ENCODE data around the gene NFIC.

NFIC gene

DNA sequence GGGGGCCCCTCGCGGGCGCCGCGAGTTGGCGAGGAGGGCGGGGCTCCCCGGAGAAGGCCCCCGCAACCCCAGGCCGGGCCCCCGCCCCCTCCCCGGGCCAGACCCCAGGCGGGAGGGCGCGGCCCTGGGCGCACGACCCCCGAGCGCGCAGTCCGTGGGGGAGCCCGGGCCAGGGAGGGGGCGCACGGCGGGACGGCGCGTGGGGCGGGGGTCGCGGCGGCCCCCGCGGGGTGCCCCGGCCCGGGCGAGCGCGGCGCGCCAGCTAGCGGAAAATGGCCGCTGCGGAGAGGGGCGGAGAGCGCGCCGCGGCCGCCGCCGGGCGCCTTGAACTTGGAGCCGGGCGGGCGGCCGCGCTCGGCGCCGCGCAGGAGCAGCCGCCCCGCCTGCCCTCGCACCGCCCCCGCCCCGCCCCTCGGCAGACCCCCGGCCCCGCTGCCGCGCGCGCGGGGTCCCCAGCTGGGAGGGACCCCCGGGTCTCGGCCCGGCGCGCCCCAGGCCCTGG, 6.4 kb upstream of the NFIC start:
- DNase-seq = no peak

DNA sequence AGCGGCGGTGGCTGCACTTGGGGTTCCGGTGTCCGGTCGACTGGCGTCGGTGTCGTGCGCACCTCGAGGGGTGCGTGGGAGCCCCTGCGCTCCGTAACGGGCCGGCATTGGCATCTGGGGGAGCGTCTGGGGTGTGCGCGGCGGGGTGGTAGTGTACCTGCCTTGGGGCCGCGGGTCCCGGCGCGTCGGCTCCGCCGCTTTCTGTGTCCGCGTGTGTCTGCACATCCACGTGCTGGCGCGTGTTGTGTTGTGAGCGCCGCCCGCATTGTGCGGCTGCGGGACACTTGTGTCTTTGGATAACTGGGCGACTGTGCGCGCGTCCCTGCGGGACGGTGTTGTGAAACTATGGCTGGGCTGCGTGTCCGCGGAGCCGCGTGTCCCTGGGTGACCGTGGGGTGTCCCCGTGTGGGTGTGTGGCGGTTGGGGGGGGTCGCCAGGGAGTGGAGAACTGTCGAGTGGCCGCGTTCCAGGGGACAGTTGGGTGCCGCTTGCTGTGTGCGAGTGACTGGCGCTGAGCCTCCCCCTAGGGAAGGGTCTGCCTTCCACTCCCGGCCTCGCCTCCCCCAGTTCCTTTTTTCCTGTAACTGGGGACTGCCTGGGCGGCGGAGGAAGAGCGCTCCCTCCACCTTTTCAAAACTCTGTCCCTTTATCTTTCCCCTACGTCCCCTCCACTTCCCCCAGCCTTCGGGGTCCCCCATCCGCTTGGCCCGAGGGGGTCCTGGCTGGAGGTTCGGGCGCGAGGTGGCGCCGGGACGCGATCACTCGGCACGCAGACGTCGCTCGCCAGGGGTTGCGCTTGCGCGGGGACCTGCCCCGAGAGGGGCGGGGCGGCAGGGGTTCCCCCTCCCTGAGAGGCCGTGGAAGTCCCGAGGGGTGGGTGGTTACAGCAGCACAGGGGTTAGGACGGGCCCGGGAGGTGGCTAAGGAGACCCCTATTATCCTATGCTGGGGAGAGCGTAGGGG, 5.7 kb upstream of the NFIC start:
- DNase-seq = no peak

DNA sequence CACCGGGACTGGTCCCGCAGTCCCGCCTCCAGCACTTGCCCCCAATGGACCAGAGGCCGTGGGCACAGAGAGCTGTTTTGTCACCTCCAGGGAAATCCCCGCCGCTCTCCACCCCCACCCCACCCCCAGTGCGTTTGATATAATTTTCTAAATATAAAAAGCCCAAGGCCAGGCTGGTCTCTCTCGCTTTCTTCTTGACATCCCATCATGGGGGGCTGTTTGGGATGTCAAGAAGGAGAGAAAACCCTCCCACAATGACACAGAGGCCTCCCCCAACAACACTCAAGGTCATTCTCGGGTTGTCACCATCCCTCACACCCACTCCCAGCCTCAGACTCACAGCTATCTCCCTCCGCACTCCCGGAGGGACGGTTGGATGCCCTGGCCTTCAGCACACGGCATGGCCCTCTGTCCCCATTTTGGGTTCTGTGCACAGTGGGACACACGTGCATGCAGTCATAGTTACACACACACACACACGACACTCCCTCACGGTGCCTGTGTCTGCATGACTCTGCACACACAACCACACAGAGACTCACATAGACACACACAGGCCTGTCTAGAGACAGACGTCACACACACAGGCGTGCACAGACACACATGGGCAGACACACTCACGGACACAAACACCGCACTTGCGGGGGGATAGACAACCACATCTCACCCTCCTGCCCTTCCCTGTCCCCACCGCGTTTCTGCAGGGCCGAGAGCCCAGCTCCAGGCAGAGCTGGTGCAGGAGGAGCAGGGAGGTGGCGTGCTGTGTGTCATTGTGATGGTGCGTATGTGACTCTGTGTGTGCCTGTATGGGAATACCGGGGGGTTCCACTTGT, 4.8 kb upstream of the NFIC start:
- no peak for DNase-seq

DNA sequence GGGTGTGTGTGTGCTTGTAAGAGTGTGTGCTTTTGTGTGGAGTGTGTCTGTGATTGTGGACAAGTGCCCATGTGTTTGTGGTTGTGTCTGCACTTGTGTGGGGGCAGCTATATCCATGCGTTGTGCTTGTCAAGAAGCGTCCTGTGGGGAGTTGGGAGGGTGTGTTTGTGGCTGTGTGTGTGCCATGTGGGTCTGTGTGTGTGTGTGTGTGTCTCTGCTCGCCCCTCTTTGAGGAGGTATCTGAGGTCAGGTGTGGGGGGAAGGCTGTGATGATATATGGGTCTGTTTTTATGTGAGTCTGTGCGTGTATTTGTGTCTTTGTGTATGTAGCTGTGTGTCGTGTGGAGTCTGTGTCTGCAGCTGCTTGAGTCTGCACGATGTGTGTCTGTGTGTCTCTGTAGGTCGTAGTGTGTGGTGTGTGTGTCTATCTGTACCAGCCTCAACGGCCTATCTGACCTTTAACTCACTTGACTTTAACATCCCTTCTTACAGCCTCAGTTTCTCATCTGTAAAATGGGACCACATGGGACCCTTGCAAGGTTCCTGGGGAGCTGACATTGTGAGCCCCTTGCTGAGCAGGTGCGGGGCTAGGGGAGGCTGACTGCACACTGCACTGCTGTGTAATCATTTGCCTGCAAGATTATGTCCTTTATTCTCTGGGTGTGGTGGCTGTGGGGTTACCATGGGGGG, 4.0 kb upstream of the NFIC start:
- no peak for DNase-seq

DNA sequence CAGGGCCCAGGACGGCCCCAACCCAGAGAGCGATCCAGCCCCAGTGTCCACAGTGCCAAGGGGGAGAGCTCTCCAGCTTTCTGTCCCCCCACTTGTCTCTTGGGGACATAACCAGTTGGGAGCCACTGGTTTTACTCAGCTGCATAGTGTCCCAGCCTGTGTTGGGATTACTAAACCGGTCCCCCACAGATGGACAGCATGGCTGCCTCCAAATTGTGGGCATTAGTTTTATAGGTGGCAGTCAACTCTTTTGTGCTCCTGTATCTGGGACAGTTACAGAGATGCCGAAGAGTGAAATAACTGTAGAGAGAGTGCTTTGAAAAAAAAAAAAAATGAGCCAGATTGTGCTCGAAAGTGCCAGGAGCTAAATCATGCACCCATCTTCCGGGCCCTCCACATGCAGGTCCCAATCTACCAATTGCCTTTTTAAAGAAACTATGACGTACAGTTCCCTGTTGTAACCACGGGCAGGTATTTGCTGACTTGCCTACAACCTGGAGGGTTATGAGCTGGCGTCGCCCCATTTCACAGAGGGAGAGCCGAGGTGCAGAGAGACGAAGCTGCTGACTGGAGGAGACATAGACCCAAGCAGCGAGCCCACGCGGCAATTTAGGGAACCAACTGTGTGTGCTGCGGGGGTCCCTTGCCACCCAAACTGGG, 2.4 kb upstream of the NFIC start:
- DNase-seq = no peak

DNA sequence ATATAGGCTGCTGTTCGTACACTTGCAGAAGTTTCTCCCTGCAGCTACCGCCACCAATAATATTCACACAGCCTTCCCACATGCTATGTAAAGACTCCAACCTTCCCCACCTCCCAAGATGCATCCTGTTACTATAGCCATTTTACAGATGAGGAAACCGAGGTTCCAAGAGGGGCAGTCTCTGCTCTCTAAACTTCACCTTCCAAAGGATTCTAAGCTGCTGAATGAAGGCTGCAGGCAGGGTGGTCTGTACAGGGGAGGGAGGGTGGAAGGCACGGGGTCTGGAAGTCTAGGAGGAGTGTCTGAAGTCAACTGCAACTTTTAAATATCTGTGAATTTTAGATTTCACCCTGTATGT, 1.9 kb upstream of the NFIC start:
- no peak for DNase-seq

DNA sequence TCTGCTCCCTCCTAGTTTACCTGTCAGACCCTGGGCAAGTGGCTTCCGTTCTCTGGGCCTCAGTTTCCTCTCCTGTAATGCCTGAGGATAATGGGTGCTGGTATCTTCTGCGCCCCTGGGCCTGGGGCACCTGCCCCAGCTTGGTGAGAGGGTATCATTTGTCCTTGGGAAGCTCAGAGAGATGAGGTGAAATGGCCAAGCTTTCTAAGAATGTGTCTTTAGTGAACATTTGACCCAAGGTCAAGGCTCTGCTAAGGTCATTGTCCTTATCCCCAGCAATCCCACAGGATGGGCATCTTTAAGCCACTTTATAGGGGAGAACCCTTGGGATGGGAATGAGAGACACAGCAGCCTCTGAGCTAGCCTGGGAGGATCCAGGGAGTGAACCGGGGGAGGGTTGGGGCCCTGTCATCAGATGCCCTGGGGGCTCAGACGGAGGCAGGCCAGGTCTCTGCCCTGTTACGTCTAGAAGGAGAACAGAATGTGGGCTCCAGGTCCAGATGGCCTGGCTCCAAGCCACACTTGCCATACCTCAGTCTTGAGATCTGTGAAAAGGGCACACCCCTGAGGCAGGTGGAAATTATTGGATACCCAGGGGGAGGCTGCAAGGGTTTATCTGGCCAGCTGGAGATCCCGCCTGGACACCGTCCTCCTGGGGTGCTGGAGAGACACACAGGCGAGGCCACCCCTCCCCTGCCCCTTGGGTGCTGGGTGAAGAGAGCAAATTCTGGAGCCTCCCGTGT, 1.1 kb upstream of the NFIC start:
- no peak for DNase-seq

DNA sequence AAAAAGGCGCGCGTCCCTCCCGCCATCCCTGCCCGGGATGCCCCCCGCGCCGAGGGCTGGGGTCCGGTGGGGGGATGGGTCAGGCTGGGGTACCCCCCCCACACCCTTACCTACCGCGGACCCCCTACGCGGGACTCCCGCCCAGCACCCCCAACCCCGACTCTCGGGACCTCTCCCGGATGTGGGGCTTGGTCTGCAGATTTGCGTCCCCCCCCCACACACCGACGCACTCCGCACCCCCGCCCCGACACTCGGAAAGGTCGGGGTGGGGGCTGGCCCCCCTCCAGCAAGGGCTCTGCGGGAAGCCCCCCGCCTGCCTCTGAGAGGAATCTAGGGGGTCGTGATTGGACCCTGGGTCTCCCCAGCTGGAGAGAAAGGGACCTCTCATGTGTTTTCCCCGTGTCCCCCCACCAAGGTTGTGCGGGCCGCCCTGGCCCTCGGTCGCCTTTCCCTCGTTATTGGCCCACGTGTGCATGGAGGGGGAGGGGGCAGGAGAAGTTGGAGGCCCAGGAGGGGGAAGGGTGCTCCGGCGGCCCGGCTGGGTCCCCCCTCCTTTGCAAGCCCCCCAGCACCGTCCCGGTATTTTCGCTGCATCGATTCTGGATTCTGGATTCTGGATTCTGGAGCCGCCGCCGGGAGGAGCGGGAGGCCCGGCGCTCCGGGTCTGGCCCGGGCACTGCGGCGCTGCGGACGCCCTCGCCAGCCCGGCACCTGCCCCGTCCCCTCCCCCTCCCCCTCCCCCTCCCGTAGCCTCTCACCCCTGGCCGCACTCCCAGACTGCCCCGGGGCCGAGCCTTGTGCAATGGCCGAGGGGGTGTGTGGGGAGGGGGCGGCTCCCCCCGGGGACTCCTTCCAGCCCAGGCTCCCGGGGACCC, 607 bp downstream of the NFIC start:
- peak; percentile 25 for DNase-seq

DNA sequence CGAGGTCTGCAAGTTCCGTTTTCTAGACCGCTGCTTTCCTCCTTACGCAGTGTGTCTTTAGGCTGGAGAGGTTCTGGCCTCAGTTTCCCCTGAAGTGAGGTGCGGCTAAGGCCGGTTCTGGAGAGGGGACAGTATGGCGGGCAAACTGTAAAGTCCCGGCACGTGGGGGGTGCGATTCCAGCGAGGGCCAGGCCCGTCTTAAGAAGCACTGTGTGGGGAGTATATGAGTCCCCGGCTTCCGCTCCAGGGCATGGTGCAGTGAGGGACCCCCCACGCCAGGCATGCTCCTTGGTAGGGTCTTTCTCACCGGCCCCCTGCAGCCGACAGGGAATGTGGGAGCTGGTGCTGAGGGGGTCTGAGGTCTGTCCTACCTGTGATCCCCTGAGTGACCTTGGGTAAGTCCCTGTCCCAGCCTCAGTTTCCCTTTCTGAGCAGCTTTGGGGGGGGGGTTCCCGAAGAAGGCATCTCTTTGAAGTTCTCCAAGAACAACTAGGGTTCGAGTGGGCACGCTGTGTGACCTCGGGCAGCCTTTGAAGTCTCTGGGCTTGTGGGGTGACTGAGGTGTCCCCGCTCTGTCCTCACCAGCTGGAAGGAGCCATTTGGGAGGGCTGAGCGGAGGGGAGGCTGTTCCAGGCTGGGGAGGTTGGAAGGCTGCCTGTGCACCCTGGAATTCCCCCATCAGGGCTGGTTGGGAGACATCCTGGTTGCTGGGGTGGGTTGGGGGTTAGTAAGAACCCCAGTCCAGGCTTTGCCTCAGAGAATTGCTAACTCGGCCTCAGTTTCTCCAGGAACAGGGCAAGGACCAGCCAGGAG, 1.5 kb downstream of the NFIC start:
- DNase-seq = no peak

DNA sequence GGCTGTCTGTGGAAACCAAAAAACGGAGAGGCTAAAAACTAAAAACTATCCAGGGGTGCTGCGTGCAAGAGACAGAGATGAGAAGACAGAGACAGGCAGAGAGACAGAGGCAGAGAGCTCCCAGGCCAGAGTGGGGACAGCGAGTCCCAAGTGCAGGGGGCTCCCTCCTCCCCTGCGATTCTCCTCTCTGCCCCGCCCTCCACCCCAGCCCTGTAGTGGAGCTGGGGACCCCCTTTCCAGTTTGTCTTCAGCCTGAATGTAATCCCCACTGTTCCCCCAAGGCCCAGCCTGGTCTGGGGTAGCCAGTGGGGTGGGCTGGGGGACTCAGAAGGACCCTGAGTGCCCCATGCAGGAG, 2.0 kb downstream of the NFIC start:
- no peak for DNase-seq

DNA sequence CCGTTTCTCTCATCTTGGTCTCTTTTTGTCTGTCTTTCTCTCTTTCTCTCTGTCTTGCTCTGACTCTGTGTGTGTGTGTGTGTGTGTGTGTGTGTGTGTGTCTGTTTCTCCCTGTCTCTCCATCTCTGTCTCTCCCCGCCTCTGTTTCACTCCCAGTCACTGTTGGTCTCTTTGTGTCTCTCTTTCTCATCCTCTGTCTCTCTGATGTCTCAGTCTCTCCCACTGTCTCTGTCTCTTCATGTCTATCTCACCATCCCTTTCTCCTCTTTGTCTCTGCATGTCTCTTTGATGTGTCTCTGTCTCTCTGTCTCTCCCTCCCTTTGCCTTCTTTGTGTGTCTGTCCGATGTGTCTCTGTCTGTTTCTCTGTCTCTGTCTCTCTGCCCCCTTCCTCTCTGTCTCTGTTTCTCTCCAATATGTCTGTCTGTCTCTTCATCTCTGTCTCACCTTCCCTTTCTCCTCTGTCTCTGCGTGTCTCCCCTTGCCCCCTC, 2.5 kb downstream of the NFIC start:
- no peak for DNase-seq

DNA sequence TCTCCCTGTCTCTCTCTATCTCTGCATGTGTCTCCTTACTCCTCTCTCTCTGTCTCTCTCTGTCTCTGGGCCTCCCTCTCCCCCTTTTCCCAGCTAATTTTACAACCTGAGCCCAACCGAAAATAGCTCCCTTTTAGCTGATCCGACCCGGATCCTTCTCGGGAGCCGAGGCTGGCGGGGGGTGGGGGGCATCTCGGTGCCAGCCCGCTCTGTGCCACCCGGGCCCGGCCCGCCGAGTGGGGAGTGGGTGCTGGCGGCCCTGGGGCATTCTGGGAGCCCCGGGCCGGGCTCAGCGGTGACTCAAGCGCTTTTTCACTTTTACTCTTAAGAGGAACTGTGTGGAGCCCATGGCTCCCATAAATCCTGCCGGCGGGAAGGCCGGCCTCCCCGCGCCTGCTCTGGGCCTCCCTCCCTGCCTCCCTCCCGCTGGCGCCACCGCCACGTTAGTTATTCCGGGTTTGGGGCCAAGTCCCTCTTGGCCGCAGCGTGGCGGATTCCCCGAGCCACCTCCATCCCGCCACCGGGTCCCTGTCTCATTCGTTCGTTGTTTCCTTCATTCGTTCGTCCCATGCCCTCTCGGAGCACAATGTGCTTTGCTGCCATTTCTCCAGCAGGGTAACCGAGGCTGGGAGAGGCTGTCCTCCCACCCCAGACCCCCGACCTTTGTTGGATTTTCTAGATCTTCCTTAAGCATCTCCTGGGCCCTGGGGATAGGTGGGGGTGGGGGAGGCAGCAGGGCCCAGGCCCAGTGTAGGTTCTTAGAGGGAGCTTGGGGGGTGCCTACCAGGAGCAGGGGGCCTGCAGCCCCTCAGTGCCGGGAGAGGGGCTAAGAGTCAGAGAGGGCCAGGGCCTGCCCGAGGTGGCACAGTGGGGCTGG, 3.2 kb downstream of the NFIC start:
- no peak for DNase-seq

DNA sequence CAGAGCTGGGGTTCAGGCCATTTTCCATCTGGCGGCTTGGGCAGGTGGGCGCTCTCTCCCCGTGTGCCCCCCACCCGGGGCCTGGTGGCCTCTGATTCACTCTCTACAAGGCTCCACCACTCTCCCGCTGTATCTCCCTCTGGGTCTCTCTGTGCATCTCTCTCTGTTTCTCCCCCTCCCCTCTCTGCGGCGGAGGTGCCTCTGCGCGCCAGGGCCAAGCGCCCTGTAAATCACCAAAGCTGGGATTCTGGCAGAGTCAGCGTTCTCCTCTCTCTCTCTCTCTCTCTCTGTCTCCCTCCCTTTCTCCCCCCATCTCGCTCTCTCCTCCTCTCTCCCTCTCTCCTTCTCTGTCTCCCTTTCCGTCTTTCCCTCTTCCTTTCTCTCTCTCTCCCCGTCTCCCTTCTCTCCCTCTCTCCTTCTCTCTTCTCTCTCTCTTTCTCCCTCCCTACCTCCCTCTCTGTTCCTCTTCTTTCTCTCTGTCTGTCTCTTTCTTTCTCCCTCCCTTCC, 3.9 kb downstream of the NFIC start:
- no peak for DNase-seq

DNA sequence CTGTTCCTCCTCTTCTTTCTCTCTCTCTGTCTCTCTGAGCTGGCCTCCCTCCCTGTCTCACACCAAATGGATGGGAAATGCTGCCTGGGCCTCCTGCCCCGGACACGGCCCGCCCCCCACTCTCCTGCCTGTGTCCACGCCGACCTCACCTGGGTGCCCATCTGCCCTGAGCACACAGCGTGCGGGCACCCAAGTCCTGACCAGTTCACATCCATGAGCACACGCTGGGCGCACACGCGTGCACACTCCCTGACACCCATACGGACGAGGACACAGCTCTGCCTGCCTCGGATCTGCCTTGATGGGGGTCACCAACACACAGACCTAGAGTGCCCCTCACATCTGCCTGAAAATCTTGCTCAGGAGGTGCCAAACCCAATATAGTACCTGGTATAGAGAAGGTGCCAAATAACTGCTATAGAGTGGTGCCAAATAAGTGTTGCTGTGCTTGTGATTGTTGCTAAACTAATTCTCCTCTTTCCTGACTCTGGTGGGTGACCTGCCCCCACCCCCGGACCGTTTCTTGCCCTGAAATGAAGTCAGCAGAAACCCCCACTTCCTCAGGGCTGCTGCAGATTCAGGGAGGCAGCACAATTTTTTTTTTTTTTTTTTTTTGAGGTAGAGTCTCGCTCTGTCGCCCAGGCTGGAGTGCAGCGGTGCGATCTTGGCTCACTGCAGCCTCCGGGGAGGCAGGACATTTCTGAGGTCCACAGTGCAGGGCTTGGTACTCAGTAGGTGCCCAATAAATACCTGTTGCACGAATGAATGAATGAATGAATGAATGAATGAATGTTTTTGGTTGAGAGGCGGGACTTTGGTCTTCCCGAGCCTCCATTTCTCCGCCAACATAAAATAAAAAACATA, 4.6 kb downstream of the NFIC start:
- no peak for DNase-seq

DNA sequence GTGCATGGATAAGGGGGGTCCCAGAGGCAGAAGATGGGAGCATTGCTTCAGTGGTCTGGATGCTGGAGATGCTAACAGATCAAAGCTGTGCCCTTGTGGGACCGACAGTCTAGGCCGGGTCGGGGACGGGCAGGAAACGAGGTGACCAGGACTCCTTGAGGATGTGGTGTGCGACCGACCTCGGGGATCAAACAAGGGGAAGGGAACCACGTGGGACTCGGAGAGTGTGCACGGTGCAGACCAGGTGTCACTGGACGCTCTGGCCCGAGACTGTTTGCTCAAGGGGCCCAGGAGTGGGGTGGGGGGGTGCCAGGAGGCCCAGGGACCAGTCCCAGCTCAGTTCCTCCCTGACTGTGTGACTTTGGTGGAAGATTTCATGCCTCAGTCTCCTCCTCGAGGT, 6.0 kb downstream of the NFIC start:
- no peak for DNase-seq

DNA sequence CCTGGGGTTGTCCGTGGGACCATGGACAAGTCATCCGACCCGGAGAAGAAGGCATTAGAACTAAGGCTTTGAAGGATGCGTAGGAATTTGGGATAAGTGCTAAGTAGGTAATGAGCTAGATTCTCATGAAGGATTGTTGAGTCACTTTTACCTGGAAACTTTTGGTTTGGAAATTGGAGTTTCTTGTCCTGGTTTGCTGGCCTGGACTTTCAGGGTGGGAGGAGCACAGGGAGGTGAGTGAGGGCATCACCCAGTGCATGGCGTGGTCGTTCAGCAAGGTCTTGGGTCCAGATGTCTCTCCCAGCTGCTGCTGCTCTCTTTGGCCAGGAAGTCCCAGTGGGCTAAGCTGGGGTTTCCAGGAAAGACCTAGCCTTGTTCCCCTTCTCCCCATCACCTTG, 7.6 kb downstream of the NFIC start:
- no peak for DNase-seq

DNA sequence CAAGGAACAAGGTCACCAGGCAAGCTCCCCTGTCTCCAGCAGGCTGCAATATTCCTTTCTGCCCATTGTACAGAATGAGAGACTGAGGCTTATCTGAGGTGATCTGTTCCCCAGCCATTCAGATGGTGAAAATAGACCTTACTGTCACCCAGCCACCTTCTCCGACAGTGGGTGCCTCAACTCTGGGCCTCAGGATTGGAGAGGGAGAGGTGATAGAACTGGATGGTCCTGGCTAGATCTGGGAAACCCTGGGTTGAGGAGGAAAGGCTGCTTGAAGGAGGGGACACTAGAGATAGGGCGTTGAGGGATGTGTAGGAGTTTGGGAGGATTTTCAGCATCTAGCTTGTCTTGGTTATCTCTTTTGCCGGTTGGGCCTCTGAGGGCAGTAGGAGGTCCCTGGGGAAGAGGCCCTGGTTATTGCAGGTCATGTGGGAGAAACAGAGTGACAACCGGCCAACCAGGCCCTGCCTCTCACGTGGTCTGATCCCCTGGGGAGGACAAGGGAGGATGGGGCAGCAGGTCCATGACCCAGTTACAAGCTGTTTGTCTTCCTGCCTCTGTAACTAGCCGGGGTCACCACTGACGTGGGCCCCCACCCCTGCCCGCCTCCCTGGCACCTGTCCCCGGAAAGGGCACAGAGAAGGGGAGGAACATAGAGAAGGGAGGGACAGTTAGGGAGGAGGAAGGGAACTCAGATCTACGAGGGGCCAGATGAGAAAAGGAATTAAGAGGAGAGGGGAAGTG, 8.2 kb downstream of the NFIC start:
- no peak for DNase-seq
